ENCODE measurements around the gene C1D.

Gene C1D

DNA sequence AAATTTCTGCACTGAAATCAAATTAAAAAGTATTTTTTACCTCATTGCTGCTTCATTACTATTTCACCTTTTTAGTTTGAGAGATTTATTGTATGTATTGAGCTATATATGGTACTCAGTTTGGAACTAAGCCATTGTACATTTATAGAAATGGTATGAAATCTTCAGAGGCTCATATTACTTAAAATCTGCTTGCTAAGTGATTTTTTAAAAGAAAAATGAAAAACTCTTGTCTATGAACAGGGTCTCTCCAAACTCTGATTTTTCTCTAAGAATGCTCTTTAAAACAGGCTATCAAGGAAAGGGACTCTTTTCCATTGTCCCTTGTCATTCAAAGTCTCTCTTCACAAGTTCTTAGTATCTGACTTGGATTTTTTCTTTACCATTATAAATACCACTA is 31.8 kb downstream of the C1D start:
- Histone ChIP-seq H3K9me3 (ENCODE audit: low read length) (no peaks in the 10 kb centered on the region), H2AFZ (ENCODE audit: low read length) (no peak overlapping the region), H3K4me2 (ENCODE audit: low read length) (no peak overlapping the region)

DNA sequence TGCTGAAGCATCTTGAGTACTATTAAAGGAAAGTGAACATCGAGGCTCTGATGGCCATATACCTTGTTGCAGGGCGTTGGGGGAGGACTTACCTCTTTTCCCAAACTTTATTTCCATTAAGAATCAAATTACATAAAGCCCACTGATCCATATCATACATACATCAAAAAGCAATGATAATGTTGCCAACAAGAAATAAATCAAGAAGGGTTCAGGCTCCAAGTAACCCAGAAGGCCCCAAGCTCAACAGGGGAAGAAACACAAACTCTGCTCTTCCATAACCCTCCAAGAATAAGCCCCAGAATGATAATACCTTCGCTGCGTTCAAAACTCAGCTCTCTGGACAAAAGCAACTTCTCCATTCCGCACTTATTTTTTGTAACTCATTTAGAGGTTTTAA is 32.3 kb downstream of the C1D start:
- H3K27ac ChIP-seq (ENCODE audit: low read depth, low read length, poor library complexity, severe bottlenecking), result no peak overlapping the region
- no peaks in the 10 kb centered on the region for H3K36me3 ChIP-seq (ENCODE audit: insufficient read depth, low read length)
- H3K9me3 ChIP-seq (ENCODE audit: low read length), result no peaks in the 10 kb centered on the region
- no peak overlapping the region for H3K4me2 ChIP-seq (ENCODE audit: low read length)
- H3K4me1 ChIP-seq (ENCODE audit: insufficient read depth, low read length, severe bottlenecking), result no peaks in the 10 kb centered on the region
- no peaks in the 10 kb centered on the region; the same call in 1 of the 2 replicates for H4K20me1 ChIP-seq (ENCODE audit: insufficient read depth, low read length)
- H3K79me2 ChIP-seq (ENCODE audit: insufficient read depth, low read length), result no peaks in the 10 kb centered on the region
- no peak overlapping the region for H3K4me3 ChIP-seq (ENCODE audit: low read depth, low read length, poor library complexity, severe bottlenecking)
- no peak overlapping the region for H3K9ac ChIP-seq (ENCODE audit: low read length)
- H2AFZ ChIP-seq (ENCODE audit: low read length), result no peak overlapping the region
- H3F3A ChIP-seq (ENCODE audit: insufficient read depth, low read length), result no peaks in the 10 kb centered on the region
- no peaks in the 10 kb centered on the region for H3K9me2 ChIP-seq (ENCODE audit: low read depth, low read length)
- no peak for TF ChIP-seq EZH2 (IDR thresholded peaks at IDR 0.05; ENCODE audit: borderline replicate concordance, low read length)
- TF ChIP-seq, protein P1, sequence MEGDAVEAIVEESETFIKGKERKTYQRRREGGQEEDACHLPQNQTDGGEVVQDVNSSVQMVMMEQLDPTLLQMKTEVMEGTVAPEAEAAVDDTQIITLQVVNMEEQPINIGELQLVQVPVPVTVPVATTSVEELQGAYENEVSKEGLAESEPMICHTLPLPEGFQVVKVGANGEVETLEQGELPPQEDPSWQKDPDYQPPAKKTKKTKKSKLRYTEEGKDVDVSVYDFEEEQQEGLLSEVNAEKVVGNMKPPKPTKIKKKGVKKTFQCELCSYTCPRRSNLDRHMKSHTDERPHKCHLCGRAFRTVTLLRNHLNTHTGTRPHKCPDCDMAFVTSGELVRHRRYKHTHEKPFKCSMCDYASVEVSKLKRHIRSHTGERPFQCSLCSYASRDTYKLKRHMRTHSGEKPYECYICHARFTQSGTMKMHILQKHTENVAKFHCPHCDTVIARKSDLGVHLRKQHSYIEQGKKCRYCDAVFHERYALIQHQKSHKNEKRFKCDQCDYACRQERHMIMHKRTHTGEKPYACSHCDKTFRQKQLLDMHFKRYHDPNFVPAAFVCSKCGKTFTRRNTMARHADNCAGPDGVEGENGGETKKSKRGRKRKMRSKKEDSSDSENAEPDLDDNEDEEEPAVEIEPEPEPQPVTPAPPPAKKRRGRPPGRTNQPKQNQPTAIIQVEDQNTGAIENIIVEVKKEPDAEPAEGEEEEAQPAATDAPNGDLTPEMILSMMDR (IDR thresholded peaks at IDR 0.05; ENCODE audit: low read length), result no peak
- no peaks in the 10 kb centered on the region for H3K27me3 ChIP-seq (ENCODE audit: insufficient read depth, low read length)

More for the DNA sequence above, 31.8 kb downstream of the C1D start:
- no peaks in the 10 kb centered on the region for H3K9me2 ChIP-seq (ENCODE audit: low read depth, low read length)
- H3K9ac ChIP-seq (ENCODE audit: low read length), result no peak overlapping the region
- H3K4me1 ChIP-seq (ENCODE audit: insufficient read depth, low read length, severe bottlenecking), result no peaks in the 10 kb centered on the region
- TF ChIP-seq, protein P1 (IDR thresholded peaks at IDR 0.05; ENCODE audit: low read length), result no peak
- no peak for TF ChIP-seq EZH2 (IDR thresholded peaks at IDR 0.05; ENCODE audit: borderline replicate concordance, low read length)
- no peaks in the 10 kb centered on the region for H3K36me3 ChIP-seq (ENCODE audit: insufficient read depth, low read length)
- H3F3A ChIP-seq (ENCODE audit: insufficient read depth, low read length), result no peaks in the 10 kb centered on the region
- H4K20me1 ChIP-seq (ENCODE audit: insufficient read depth, low read length), result no peaks in the 10 kb centered on the region; the same call in 1 of the 2 replicates
- no peaks in the 10 kb centered on the region for H3K27me3 ChIP-seq (ENCODE audit: insufficient read depth, low read length)
- no peak overlapping the region for H3K27ac ChIP-seq (ENCODE audit: low read depth, low read length, poor library complexity, severe bottlenecking)
- no peaks in the 10 kb centered on the region for H3K79me2 ChIP-seq (ENCODE audit: insufficient read depth, low read length)
- H3K4me3 ChIP-seq (ENCODE audit: low read depth, low read length, poor library complexity, severe bottlenecking), result no peak overlapping the region

DNA sequence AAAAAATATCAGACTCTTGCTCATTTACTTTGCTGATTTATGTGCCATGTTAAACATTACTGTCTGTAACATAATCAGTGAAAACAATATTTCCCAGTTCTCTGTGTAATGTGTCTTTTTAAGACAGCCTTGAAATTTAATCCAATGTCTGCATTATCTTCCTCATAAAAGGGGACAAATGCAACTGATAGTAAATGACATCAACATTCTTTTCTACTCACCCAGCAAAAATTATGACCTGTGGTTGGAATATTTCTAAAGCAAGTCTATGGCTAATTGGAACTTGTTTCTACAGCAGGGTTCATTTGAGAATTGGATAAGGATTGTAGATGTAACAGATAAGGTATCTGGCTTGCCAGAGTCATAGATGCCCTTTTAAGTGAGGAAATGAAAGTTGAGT is 34.8 kb downstream of the C1D start:
- H3F3A ChIP-seq (ENCODE audit: insufficient read depth, low read length), result no peaks in the 10 kb centered on the region
- no peaks in the 10 kb centered on the region for H3K27me3 ChIP-seq (ENCODE audit: insufficient read depth, low read length)
- H2AFZ ChIP-seq (ENCODE audit: low read length), result no peak overlapping the region
- TF ChIP-seq, protein P1 (IDR thresholded peaks at IDR 0.05; ENCODE audit: low read length), result no peak
- no peak for TF ChIP-seq EZH2 (IDR thresholded peaks at IDR 0.05; ENCODE audit: borderline replicate concordance, low read length)
- H3K4me2 ChIP-seq (ENCODE audit: low read length), result no peak overlapping the region
- H3K27ac ChIP-seq (ENCODE audit: low read depth, low read length, poor library complexity, severe bottlenecking), result no peak overlapping the region
- no peaks in the 10 kb centered on the region for H3K9me3 ChIP-seq (ENCODE audit: low read length)
- no peaks in the 10 kb centered on the region for H3K79me2 ChIP-seq (ENCODE audit: insufficient read depth, low read length)
- H3K36me3 ChIP-seq (ENCODE audit: insufficient read depth, low read length), result no peaks in the 10 kb centered on the region
- H3K4me1 ChIP-seq (ENCODE audit: insufficient read depth, low read length, severe bottlenecking), result no peaks in the 10 kb centered on the region
- H3K9ac ChIP-seq (ENCODE audit: low read length), result no peak overlapping the region
- H4K20me1 ChIP-seq (ENCODE audit: insufficient read depth, low read length), result no peaks in the 10 kb centered on the region; the same call in 1 of the 2 replicates
- no peaks in the 10 kb centered on the region for H3K9me2 ChIP-seq (ENCODE audit: low read depth, low read length)
- H3K4me3 ChIP-seq (ENCODE audit: low read depth, low read length, poor library complexity, severe bottlenecking), result no peak overlapping the region
